ENCODE data around the gene TRIM10. TPM values are rescaled to one million over a fixed set of nuclear protein-coding genes. Genes with fewer than 3 reads are reported as not detected.

Gene TRIM10
- total RNA-seq = not detected

- Histone ChIP-seq H3K27ac (no peak within 1 kb of the TSS), H3K36me3 (no peaks in the 10 kb centered on the region), H3K27me3 (replicated peaks; ENCODE audit: insufficient read depth) (no peaks in the 10 kb centered on the region), H3K4me1 (ENCODE audit: control insufficient read depth in 1 of 2, low read depth in 2 of 2) (no peaks in the 10 kb centered on the region), H3K9me3 (no peaks in the 10 kb centered on the region), H3K4me3 (no peak within 1 kb of the TSS)
- no peak for TF ChIP-seq CTCF (IDR thresholded peaks at IDR 0.05)
- DNase-seq (ENCODE audit: low spot score) (no peak), ATAC-seq (ENCODE audit: insufficient number of reproducible peaks, low FRiP score, low read depth) (no peak)
Measured at GRCh38 chr6:30160785-30161531, at the start of gene TRIM10. TSS of gene TRIM10 (minus strand) at chr6:30161211. CDS start at chr6:30160858, 353 bp downstream.

- Histone ChIP-seq H3K36me3 (no peaks in the 10 kb centered on the region), H3K4me1 (ENCODE audit: control insufficient read depth in 1 of 2, low read depth in 2 of 2) (peaks cover 28 to 47% of the 10 kb centered on the region in 2 donors), H3K27ac (no peak overlapping the region), H3K4me3 (no peak overlapping the region), H3K9me3 (no peaks in the 10 kb centered on the region), H3K27me3 (replicated peaks; ENCODE audit: insufficient read depth) (no peaks in the 10 kb centered on the region)
- no peak for TF ChIP-seq CTCF (IDR thresholded peaks at IDR 0.05)
- no peak for DNase-seq (ENCODE audit: low spot score)
- ATAC-seq (ENCODE audit: insufficient number of reproducible peaks, low FRiP score, low read depth) = no peak
Measured at GRCh38 chr6:30207619-30208295, 46.7 kb upstream of the TRIM10 start.

- H3K27ac ChIP-seq = no peak overlapping the region
- DNase-seq (ENCODE audit: low spot score) (no peak), ATAC-seq (ENCODE audit: insufficient number of reproducible peaks, low FRiP score, low read depth) (no peak)
- no peak for TF ChIP-seq CTCF (IDR thresholded peaks at IDR 0.05)
- no peaks in the 10 kb centered on the region for H3K36me3 ChIP-seq
- peaks cover 27 to 40% of the 10 kb centered on the region in 2 donors for H3K4me1 ChIP-seq (ENCODE audit: control insufficient read depth in 1 of 2, low read depth in 2 of 2)
- H3K4me3 ChIP-seq = no peak overlapping the region
- H3K27me3 ChIP-seq (replicated peaks; ENCODE audit: insufficient read depth) = no peaks in the 10 kb centered on the region
- no peaks in the 10 kb centered on the region for H3K9me3 ChIP-seq
Measured at GRCh38 chr6:30206799-30207618, 46.0 kb upstream of the TRIM10 start.

GRCh38 chr6:30206152-30206551 is 45.1 kb upstream of the TRIM10 start:
- DNase-seq (ENCODE audit: low spot score) = no peak
- no peaks in the 10 kb centered on the region for H3K27me3 ChIP-seq (replicated peaks; ENCODE audit: insufficient read depth)
- no peaks in the 10 kb centered on the region for H3K36me3 ChIP-seq
- H3K4me3 ChIP-seq = no peak overlapping the region
- no peak for TF ChIP-seq CTCF (IDR thresholded peaks at IDR 0.05)
- no peaks in the 10 kb centered on the region for H3K9me3 ChIP-seq
- H3K27ac ChIP-seq = no peak overlapping the region
- ATAC-seq (ENCODE audit: insufficient number of reproducible peaks, low FRiP score, low read depth) = no peak
- peaks cover 18 to 32% of the 10 kb centered on the region in 2 donors for H3K4me1 ChIP-seq (ENCODE audit: control insufficient read depth in 1 of 2, low read depth in 2 of 2)

- Histone ChIP-seq H3K36me3 (no peaks in the 10 kb centered on the region), H3K9me3 (no peaks in the 10 kb centered on the region), H3K4me1 (ENCODE audit: control insufficient read depth in 1 of 2, low read depth in 2 of 2) (peaks cover 15 to 22% of the 10 kb centered on the region in 2 donors), H3K27me3 (replicated peaks; ENCODE audit: insufficient read depth) (no peaks in the 10 kb centered on the region), H3K27ac (no peak overlapping the region), H3K4me3 (no peak overlapping the region)
- ATAC-seq (ENCODE audit: insufficient number of reproducible peaks, low FRiP score, low read depth) (no peak), DNase-seq (ENCODE audit: low spot score) (no peak)
- no peak for TF ChIP-seq CTCF (IDR thresholded peaks at IDR 0.05)
Measured at GRCh38 chr6:30204116-30204515, 43.1 kb upstream of the TRIM10 start.
